WERI-Rb-1 (cell line): ENCODE data around the gene BATF3.

Experiments
- DNase-seq: peaks from one replicate; pipeline ENCODE4 v3.0.0-alpha.2; 2020
- H3K27ac ChIP-seq: fragments of 250-450 bp; sonication (Bioruptor Pico); 2 replicates; pipeline ENCODE4 v1.5.1; 2020; ENCODE audit warnings: mild to moderate bottlenecking, moderate library complexity
- H3K27me3 ChIP-seq: fragments of 250-450 bp; sonication (Bioruptor Pico); 2 replicates; pipeline ENCODE4 v1.5.1; 2021; ENCODE audit warnings: mild to moderate bottlenecking, low read depth, moderate library complexity; ENCODE audit not compliant: insufficient read depth, severe bottlenecking
- H3K36me3 ChIP-seq: fragments of 250-450 bp; sonication (Bioruptor Pico); 2 replicates; pipeline ENCODE4 v1.5.1; 2020; ENCODE audit warnings: mild to moderate bottlenecking, moderate library complexity
- H3K4me3 ChIP-seq: 2 replicates; pipeline ENCODE4 v1.5.1; 2011; ENCODE audit warnings: low read depth, mild to moderate bottlenecking, control low read depth, low read length
- H3K9me3 ChIP-seq: fragments of 250-450 bp; sonication (Bioruptor Pico); 2 replicates; pipeline ENCODE4 v1.5.1; 2021; ENCODE audit warnings: mild to moderate bottlenecking, moderate library complexity; ENCODE audit not compliant: severe bottlenecking
- TF ChIP-seq, protein P1 (sequence below): IDR thresholded peaks from 2 replicates; pipeline ENCODE4 v1.5.1; 2011; ENCODE audit warnings: low read depth, mild to moderate bottlenecking, control low read depth, inconsistent platforms, low read length

The BATF3 gene, protein sequence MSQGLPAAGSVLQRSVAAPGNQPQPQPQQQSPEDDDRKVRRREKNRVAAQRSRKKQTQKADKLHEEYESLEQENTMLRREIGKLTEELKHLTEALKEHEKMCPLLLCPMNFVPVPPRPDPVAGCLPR

DNA sequence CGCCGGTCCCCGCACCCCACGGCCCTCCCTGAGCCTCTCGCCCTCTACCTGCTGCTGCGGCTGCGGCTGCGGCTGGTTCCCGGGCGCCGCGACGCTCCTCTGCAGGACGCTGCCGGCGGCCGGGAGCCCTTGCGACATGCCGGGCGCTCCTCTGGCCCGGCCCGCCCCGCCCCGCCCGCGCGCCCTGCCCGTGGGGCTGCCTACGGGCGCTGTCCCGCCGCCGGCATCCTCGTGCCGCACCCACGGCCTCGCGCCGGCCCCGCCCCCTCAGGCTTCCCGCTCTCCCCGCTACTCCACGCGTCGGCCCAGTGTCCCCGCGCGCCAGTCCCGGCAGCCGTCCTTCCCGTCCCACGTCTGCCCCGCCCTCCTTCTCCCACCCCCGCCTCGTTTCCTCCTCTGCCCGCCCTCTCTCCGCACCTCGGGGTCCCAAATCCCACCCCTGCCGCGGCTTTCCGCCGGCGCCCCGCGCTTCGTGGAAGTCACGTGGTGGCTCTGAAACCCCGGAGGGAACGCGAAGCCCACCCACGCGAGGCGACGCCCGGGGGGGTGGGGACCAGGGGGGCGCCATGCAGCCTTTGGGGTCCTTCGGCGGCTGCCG is at the start of gene BATF3:
BATF3 (minus strand) TSS at position 216 of the 598 bp plus-strand sequence; CDS start at position 138, 78 bp downstream.
- TF ChIP-seq, protein P1, sequence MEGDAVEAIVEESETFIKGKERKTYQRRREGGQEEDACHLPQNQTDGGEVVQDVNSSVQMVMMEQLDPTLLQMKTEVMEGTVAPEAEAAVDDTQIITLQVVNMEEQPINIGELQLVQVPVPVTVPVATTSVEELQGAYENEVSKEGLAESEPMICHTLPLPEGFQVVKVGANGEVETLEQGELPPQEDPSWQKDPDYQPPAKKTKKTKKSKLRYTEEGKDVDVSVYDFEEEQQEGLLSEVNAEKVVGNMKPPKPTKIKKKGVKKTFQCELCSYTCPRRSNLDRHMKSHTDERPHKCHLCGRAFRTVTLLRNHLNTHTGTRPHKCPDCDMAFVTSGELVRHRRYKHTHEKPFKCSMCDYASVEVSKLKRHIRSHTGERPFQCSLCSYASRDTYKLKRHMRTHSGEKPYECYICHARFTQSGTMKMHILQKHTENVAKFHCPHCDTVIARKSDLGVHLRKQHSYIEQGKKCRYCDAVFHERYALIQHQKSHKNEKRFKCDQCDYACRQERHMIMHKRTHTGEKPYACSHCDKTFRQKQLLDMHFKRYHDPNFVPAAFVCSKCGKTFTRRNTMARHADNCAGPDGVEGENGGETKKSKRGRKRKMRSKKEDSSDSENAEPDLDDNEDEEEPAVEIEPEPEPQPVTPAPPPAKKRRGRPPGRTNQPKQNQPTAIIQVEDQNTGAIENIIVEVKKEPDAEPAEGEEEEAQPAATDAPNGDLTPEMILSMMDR: no peak
- Histone ChIP-seq H3K4me3 (peak within 1 kb of the TSS; percentile 51), H3K9me3 (no peaks in the 10 kb centered on the region), H3K36me3 (no peaks in the 10 kb centered on the region), H3K27me3 (peaks cover 35% of the 10 kb centered on the region), H3K27ac (no peak within 1 kb of the TSS)
- DNase-seq: peak; percentile 48

DNA sequence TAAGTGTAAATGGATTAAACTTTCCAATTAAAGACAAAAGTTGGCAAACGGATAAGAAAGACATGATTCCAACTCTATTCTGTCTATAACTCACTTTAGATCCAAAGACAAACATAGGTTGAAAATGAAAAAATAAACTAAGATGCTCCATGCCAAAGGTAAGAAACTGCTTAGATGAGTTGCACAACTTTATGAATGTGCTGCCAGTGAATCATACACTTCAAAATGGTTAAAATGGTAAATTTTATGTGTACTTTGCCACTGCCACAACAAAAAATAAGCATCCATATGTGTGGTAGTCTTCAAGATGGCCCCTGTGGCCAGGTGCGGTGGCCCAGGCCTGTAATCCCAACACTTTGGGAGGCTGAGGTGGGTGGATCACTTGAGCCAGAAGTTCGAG is 46.9 kb upstream of the BATF3 start:
- H3K27ac ChIP-seq: no peak overlapping the region
- no peak overlapping the region for H3K4me3 ChIP-seq
- TF ChIP-seq, protein P1: no peak
- peaks cover 7% of the 10 kb centered on the region; the same call in 1 of the 2 replicates for H3K36me3 ChIP-seq
- no peaks in the 10 kb centered on the region for H3K9me3 ChIP-seq
- H3K27me3 ChIP-seq: no peaks in the 10 kb centered on the region
- DNase-seq: no peak

DNA sequence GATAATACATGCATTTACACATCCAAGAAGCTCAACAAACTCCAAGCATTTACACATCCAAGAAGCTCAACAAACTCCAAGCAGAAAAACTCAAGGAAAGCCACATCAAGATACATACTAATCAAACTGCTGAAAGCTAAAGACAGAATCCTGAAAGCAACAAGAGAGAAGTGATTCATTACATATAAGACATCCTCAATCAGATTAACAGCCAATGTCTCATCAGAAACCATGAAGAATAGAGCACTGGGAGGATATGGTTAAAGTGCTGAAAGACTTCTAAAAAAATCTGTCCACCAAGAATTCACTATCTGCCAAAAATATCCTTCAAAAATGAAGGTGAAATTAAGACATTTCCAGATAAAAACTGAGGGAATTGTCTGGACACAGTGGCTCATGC is 45.7 kb upstream of the BATF3 start:
- no peaks in the 10 kb centered on the region for H3K9me3 ChIP-seq
- no peak overlapping the region for H3K27ac ChIP-seq
- H3K4me3 ChIP-seq: no peak overlapping the region
- DNase-seq: no peak
- peaks cover 11% of the 10 kb centered on the region for H3K36me3 ChIP-seq
- TF ChIP-seq, protein P1: no peak
- H3K27me3 ChIP-seq: no peaks in the 10 kb centered on the region

DNA sequence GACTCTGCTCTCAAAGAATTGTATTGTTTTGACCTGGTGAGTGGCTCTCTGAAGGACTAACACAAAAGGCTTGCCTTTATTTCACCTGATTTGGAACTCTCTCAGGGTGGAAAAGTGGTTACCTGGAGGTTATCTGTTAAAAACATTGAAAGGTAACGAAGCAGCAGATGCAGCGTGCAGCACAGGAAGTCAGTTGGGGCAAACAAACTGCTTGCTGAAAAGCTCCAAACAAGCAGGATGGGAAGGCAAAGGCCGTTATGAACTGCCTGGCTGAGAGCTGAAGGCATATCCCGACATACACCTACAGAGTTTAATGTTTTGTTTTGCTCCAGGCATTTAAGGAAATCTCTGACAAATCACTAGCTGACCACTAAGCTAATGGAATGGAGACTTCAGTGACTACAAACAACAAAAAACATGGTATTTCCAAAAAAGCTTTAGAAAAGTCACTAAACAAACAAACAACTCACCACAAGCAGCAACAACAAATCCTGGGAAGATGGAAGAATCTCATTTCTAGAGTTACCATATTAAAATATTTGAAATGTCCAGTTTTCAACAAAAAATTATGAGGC is 44.3 kb upstream of the BATF3 start:
- peaks cover 11% of the 10 kb centered on the region for H3K36me3 ChIP-seq
- TF ChIP-seq, protein P1: no peak

DNA sequence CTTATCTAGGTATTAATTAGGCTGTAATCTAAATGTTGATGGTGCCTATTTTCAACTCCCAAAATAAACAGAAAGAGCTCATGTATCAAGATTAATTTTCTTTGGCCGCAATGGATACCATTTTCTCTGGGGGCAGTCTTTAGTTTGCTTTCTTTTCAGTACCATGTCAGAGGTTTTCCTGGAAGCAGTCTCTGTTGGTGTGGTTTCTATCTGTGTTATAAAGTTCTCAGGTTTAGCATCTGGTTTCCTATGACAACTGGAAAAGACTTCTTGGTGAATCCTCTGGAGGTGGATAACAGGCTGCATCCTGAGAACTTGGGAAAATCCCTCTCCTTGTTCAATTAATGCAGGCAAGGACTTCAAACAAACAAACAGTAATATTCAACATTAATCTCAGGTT is 38.7 kb upstream of the BATF3 start:
- no peak for DNase-seq
- Histone ChIP-seq H3K27ac (no peak overlapping the region), H3K9me3 (no peaks in the 10 kb centered on the region), H3K27me3 (no peaks in the 10 kb centered on the region), H3K4me3 (no peak overlapping the region), H3K36me3 (peaks cover 12% of the 10 kb centered on the region)
- TF ChIP-seq, protein P1: no peak

More for the DNA sequence above, 44.3 kb upstream of the BATF3 start:
- no peaks in the 10 kb centered on the region for H3K9me3 ChIP-seq
- no peak overlapping the region for H3K4me3 ChIP-seq
- no peak overlapping the region for H3K27ac ChIP-seq
- H3K27me3 ChIP-seq: no peaks in the 10 kb centered on the region
- DNase-seq: no peak

DNA sequence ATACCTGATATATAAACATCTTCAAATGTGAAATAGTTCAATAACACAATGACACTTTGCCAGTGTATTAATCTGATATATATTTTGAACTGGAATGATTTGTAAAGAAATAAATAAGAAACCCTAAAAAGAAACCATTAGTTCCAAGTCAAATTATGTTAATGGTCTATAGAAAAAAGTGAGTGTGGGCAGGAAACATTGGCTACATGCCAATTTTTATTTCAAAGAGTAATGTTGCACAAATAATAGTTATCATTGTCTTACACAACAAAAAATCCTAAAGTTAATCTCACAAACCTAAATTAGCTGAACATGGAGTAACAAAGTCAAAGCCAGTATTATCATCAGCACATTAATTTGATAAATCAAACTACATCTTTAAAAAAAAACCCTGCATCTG is 37.9 kb upstream of the BATF3 start:
- H3K9me3 ChIP-seq: no peaks in the 10 kb centered on the region
- H3K27me3 ChIP-seq: no peaks in the 10 kb centered on the region
- no peak overlapping the region for H3K27ac ChIP-seq
- peaks cover 12% of the 10 kb centered on the region for H3K36me3 ChIP-seq
- no peak for DNase-seq
- H3K4me3 ChIP-seq: no peak overlapping the region
- TF ChIP-seq, protein P1: no peak
